Transverse colon (tissue), 3 donors: ENCODE data around the gene PROM1.

Experiments
- POLR2A ChIP-seq: fragments of 450-650 bp; IDR thresholded peaks from one replicate; pipeline ENCODE4 v1.6.1; 2016; ENCODE audit warnings: antibody characterized with exemption, mild to moderate bottlenecking, moderate library complexity
- TF ChIP-seq, protein P1 (sequence below), 5 experiments: fragments of 200-600 bp in 3 of 5; fragments of 450-650 bp in 2 of 5; sonication (generic) in 3 of 5; IDR thresholded peaks; 1 replicate in 2 of 5; 2 replicates in 3 of 5; pipeline ENCODE4 v1.5.1; 2016 to 2017; ENCODE audit warnings: antibody characterized with exemption in 5 of 5, inconsistent platforms in 3 of 5, mild to moderate bottlenecking in 2 of 5, moderate library complexity in 1 of 5

DNA sequence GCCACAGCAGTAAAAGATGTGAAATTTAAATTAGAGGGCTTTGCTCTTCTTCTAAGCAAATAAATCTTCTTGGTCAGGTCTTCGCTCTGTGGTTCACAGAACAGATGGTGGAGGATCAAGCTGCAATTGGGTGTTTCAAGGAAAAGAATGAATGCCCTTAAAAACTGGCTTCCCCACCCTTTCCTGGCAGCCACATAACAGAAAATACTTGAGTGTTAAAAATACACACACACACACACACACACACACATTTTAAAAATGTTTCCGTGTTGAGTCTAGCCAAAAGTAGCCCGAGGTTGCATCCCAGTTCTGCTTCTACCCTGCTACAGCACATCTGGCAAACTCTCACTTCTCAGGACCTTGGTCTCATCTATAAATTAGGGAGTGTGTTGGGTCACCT is 64.2 kb downstream of the PROM1 start:
- TF ChIP-seq, protein P1, sequence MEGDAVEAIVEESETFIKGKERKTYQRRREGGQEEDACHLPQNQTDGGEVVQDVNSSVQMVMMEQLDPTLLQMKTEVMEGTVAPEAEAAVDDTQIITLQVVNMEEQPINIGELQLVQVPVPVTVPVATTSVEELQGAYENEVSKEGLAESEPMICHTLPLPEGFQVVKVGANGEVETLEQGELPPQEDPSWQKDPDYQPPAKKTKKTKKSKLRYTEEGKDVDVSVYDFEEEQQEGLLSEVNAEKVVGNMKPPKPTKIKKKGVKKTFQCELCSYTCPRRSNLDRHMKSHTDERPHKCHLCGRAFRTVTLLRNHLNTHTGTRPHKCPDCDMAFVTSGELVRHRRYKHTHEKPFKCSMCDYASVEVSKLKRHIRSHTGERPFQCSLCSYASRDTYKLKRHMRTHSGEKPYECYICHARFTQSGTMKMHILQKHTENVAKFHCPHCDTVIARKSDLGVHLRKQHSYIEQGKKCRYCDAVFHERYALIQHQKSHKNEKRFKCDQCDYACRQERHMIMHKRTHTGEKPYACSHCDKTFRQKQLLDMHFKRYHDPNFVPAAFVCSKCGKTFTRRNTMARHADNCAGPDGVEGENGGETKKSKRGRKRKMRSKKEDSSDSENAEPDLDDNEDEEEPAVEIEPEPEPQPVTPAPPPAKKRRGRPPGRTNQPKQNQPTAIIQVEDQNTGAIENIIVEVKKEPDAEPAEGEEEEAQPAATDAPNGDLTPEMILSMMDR (IDR thresholded peaks at IDR 0.05), result no peak
- no peak for TF ChIP-seq POLR2A
